ENCODE results near the gene DMRTC2.

The DMRTC2 gene

DNA sequence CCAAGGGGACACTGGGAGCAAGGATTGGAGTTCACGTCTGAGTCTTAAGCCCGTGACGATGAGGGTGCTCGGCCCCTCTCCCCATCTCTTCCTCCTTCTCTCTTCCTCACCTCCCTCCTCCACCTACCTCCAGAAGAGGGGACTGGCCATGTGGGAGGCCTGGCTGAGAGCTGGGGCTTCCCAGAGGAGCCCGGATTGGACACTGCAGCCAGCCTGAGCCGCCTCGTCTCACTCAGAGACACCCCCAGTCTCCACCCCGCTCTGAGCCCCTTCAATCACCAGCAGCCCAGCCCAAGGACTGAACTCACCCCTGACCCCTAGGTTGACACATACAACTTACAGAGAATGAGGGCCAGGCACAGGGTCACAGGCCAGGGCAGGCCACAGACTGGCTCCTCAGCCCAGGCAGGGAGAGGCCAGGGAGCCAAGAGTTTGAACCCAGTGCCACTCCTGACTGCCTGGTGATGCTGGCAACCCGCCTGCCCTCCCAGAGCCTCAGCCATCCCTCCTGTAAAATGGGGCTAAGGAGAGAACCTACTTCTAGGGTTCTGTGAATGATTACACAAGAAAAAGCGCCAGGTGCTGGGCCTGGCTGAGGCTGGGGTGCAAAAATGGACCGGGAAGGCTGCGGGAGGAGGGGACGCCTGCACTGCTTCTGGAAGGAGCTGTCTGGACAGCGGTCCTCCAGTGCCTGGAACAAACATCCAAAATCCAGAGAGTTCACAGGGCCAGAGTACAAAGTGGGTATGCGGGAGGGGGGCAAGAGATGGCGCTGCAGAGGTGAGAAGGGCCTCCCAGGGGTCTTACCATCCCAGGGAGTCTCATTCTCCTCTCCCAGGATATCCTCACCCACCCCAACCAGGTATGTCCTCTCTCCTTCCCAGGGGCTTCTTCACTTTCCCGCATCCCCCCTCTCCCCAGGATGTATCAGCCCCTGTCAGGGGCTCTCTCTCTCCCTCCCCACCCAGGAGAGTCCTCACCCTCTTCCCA is 33.4 kb downstream of the DMRTC2 start:
- H3K14ac ChIP-seq (ENCODE audit: low read length in 2 of 2), result no peak overlapping the region
- DNase-seq, result no peak
- H4K8ac ChIP-seq (ENCODE audit: low read length), result no peak overlapping the region
- H3K4me1 ChIP-seq (ENCODE audit: control insufficient read depth, insufficient read depth, low read depth, low read length), result peaks cover 4% of the 10 kb centered on the region
- no peak overlapping the region for H3K4ac ChIP-seq (ENCODE audit: low read depth in 1 of 2, low read length in 2 of 2)
- H3K4me2 ChIP-seq (ENCODE audit: low read length, poor library complexity, severe bottlenecking), result no peak overlapping the region
- H2AK5ac ChIP-seq (ENCODE audit: low read length, severe bottlenecking), result no peak overlapping the region
- no peak overlapping the region for H3K18ac ChIP-seq (ENCODE audit: low read depth in 1 of 2, low read length in 2 of 2)
- 79% methylated on average over 16 of the region's 17 CpGs for WGBS
- H4K91ac ChIP-seq (ENCODE audit: low read length), result no peak overlapping the region
- H2BK15ac ChIP-seq (ENCODE audit: low read depth, poor library complexity, severe bottlenecking), result peak overlapping the region; percentile 33
- no peaks in the 10 kb centered on the region for H3K9me3 ChIP-seq (ENCODE audit: control insufficient read depth, low read length)
- no peak overlapping the region for H2AFZ ChIP-seq (ENCODE audit: low read depth, low read length)
- no peak overlapping the region for H2BK12ac ChIP-seq (ENCODE audit: low read length in 2 of 2)
- H3K79me1 ChIP-seq (replicated peaks; ENCODE audit: low read length, poor library complexity, severe bottlenecking), result no peaks in the 10 kb centered on the region
- no peak overlapping the region for H3K9ac ChIP-seq (ENCODE audit: low read length)
- H2BK5ac ChIP-seq (ENCODE audit: low read depth, low read length, poor library complexity, severe bottlenecking), result no peak overlapping the region
- peaks cover 0 to 2% of the 10 kb centered on the region in 2 experiments for H3K36me3 ChIP-seq (ENCODE audit: control insufficient read depth in 1 of 2, insufficient read depth in 2 of 2, low read depth in 1 of 2, low read length in 2 of 2)
- no peak overlapping the region for H3K27ac ChIP-seq (ENCODE audit: low read length, poor library complexity, severe bottlenecking)
- H3K27me3 ChIP-seq (ENCODE audit: control insufficient read depth in 1 of 2, insufficient read depth in 1 of 2, low read length in 2 of 2), result peaks cover 15 to 26% of the 10 kb centered on the region in 2 experiments
- no peak overlapping the region for H3K23ac ChIP-seq (ENCODE audit: low read length in 2 of 2)
- H3K4me3 ChIP-seq (ENCODE audit: insufficient read depth in 1 of 2, low read depth in 1 of 2, low read length in 2 of 2), result no peak overlapping the region
- no peak overlapping the region for H2BK120ac ChIP-seq (ENCODE audit: low read depth, low read length)

- Histone ChIP-seq H3K27ac (ENCODE audit: low read length, poor library complexity, severe bottlenecking) (no peak overlapping the region), H2BK5ac (ENCODE audit: low read depth, low read length, poor library complexity, severe bottlenecking) (no peak overlapping the region), H3K9ac (ENCODE audit: low read length) (no peak overlapping the region), H2AFZ (ENCODE audit: low read depth, low read length) (no peak overlapping the region), H3K4me3 (ENCODE audit: insufficient read depth in 1 of 2, low read depth in 1 of 2, low read length in 2 of 2) (no peak overlapping the region), H2BK120ac (ENCODE audit: low read depth, low read length) (no peak overlapping the region), H3K4me1 (ENCODE audit: control insufficient read depth, insufficient read depth, low read depth, low read length) (peaks cover 4% of the 10 kb centered on the region), H4K91ac (ENCODE audit: low read length) (no peak overlapping the region), H3K9me3 (ENCODE audit: control insufficient read depth, low read length) (no peaks in the 10 kb centered on the region), H3K79me1 (replicated peaks; ENCODE audit: low read length, poor library complexity, severe bottlenecking) (no peaks in the 10 kb centered on the region), H3K14ac (ENCODE audit: low read length in 2 of 2) (no peak overlapping the region), H3K36me3 (ENCODE audit: control insufficient read depth in 1 of 2, insufficient read depth in 2 of 2, low read depth in 1 of 2, low read length in 2 of 2) (no peaks in the 10 kb centered on the region), H2AK5ac (ENCODE audit: low read length, severe bottlenecking) (no peak overlapping the region), H2BK15ac (ENCODE audit: low read depth, poor library complexity, severe bottlenecking) (no peak overlapping the region), H4K8ac (ENCODE audit: low read length) (no peak overlapping the region), H3K23ac (ENCODE audit: low read length in 2 of 2) (no peak overlapping the region), H3K18ac (ENCODE audit: low read depth in 1 of 2, low read length in 2 of 2) (no peak overlapping the region), H3K4me2 (ENCODE audit: low read length, poor library complexity, severe bottlenecking) (no peak overlapping the region), H3K4ac (ENCODE audit: low read depth in 1 of 2, low read length in 2 of 2) (no peak overlapping the region), H2BK12ac (ENCODE audit: low read length in 2 of 2) (no peak overlapping the region), H3K27me3 (ENCODE audit: control insufficient read depth in 1 of 2, insufficient read depth in 1 of 2, low read length in 2 of 2) (peaks cover 15 to 26% of the 10 kb centered on the region in 2 experiments)
- 83% methylated on average over 21 of the region's 21 CpGs for WGBS
- DNase-seq, result no peak
These were observed 34.2 kb downstream of the DMRTC2 start for GRCh38 chr19:41879080-41879479.

GRCh38 chr19:41879670-41880328 is 35.0 kb downstream of the DMRTC2 start:
- Histone ChIP-seq H2BK12ac (ENCODE audit: low read length in 2 of 2) (no peak overlapping the region), H3K27me3 (ENCODE audit: control insufficient read depth in 1 of 2, insufficient read depth in 1 of 2, low read length in 2 of 2) (peaks cover 15 to 26% of the 10 kb centered on the region in 2 experiments), H3K23ac (ENCODE audit: low read length in 2 of 2) (no peak overlapping the region), H3K4ac (ENCODE audit: low read depth in 1 of 2, low read length in 2 of 2) (no peak overlapping the region), H2BK120ac (ENCODE audit: low read depth, low read length) (no peak overlapping the region), H3K4me2 (ENCODE audit: low read length, poor library complexity, severe bottlenecking) (no peak overlapping the region), H4K91ac (ENCODE audit: low read length) (no peak overlapping the region), H3K9ac (ENCODE audit: low read length) (no peak overlapping the region), H3K79me1 (replicated peaks; ENCODE audit: low read length, poor library complexity, severe bottlenecking) (peaks cover 4% of the 10 kb centered on the region), H3K9me3 (ENCODE audit: control insufficient read depth, low read length) (no peaks in the 10 kb centered on the region), H3K4me3 (ENCODE audit: insufficient read depth in 1 of 2, low read depth in 1 of 2, low read length in 2 of 2) (no peak overlapping the region), H4K8ac (ENCODE audit: low read length) (no peak overlapping the region), H3K36me3 (ENCODE audit: control insufficient read depth in 1 of 2, insufficient read depth in 2 of 2, low read depth in 1 of 2, low read length in 2 of 2) (no peaks in the 10 kb centered on the region), H3K18ac (ENCODE audit: low read depth in 1 of 2, low read length in 2 of 2) (no peak overlapping the region), H3K27ac (ENCODE audit: low read length, poor library complexity, severe bottlenecking) (no peak overlapping the region), H3K4me1 (ENCODE audit: control insufficient read depth, insufficient read depth, low read depth, low read length) (peaks cover 4% of the 10 kb centered on the region), H3K14ac (ENCODE audit: low read length in 2 of 2) (no peak overlapping the region), H2AK5ac (ENCODE audit: low read length, severe bottlenecking) (no peak overlapping the region), H2AFZ (ENCODE audit: low read depth, low read length) (no peak overlapping the region), H2BK15ac (ENCODE audit: low read depth, poor library complexity, severe bottlenecking) (no peak overlapping the region), H2BK5ac (ENCODE audit: low read depth, low read length, poor library complexity, severe bottlenecking) (no peak overlapping the region)
- 76% methylated on average over 5 of the region's 7 CpGs for WGBS
- no peak for DNase-seq

DNA sequence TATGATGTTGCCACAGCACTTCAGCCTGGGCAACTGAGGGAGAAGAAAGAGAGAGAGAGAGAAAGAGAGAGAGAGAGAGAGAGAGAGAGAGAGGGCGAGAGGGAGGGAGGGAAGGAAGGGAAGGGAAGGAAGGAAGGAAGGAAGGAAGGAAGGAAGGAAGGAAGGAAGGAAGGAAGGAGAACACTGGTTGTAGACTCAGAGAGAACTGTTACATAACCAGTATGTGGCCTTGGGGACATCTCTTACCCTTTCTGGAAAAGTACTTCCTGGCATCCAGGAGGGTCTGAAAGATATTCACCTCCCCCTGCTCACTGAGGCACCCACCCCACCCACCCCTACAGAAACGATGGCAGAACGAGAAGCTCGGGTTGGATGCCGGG is 35.5 kb downstream of the DMRTC2 start:
- H4K8ac ChIP-seq (ENCODE audit: low read length), result no peak overlapping the region
- no peak overlapping the region for H2AK5ac ChIP-seq (ENCODE audit: low read length, severe bottlenecking)
- no peak overlapping the region for H2BK5ac ChIP-seq (ENCODE audit: low read depth, low read length, poor library complexity, severe bottlenecking)
- H3K79me1 ChIP-seq (replicated peaks; ENCODE audit: low read length, poor library complexity, severe bottlenecking), result peaks cover 8% of the 10 kb centered on the region
- H3K14ac ChIP-seq (ENCODE audit: low read length in 2 of 2), result no peak overlapping the region
- no peaks in the 10 kb centered on the region for H3K36me3 ChIP-seq (ENCODE audit: control insufficient read depth in 1 of 2, insufficient read depth in 2 of 2, low read depth in 1 of 2, low read length in 2 of 2)
- H3K18ac ChIP-seq (ENCODE audit: low read depth in 1 of 2, low read length in 2 of 2), result no peak overlapping the region
- no peak overlapping the region for H3K4me3 ChIP-seq (ENCODE audit: insufficient read depth in 1 of 2, low read depth in 1 of 2, low read length in 2 of 2)
- no peak overlapping the region for H3K4ac ChIP-seq (ENCODE audit: low read depth in 1 of 2, low read length in 2 of 2)
- 87% methylated on average over 3 of the region's 5 CpGs for WGBS
- no peak overlapping the region for H2BK12ac ChIP-seq (ENCODE audit: low read length in 2 of 2)
- H4K91ac ChIP-seq (ENCODE audit: low read length), result no peak overlapping the region
- no peak overlapping the region for H3K9ac ChIP-seq (ENCODE audit: low read length)
- H3K27ac ChIP-seq (ENCODE audit: low read length, poor library complexity, severe bottlenecking), result no peak overlapping the region
- H2BK120ac ChIP-seq (ENCODE audit: low read depth, low read length), result no peak overlapping the region
- no peak overlapping the region for H3K4me2 ChIP-seq (ENCODE audit: low read length, poor library complexity, severe bottlenecking)
- H3K9me3 ChIP-seq (ENCODE audit: control insufficient read depth, low read length), result no peaks in the 10 kb centered on the region
- no peak overlapping the region for H2AFZ ChIP-seq (ENCODE audit: low read depth, low read length)
- no peak overlapping the region for H2BK15ac ChIP-seq (ENCODE audit: low read depth, poor library complexity, severe bottlenecking)
- DNase-seq, result no peak
- peaks cover 8% of the 10 kb centered on the region for H3K4me1 ChIP-seq (ENCODE audit: control insufficient read depth, insufficient read depth, low read depth, low read length)
- no peak overlapping the region for H3K23ac ChIP-seq (ENCODE audit: low read length in 2 of 2)
- H3K27me3 ChIP-seq (ENCODE audit: control insufficient read depth in 1 of 2, insufficient read depth in 1 of 2, low read length in 2 of 2), result peaks cover 15 to 26% of the 10 kb centered on the region in 2 experiments
